ENCODE measurements around the gene MAGEL2. TPM values are rescaled to one million over a fixed set of nuclear protein-coding genes. Genes with fewer than 3 reads are reported as not detected.

Gene MAGEL2
- polyA plus RNA-seq, 1 of the 3 experiments (the other 2 are of a cell fraction), result 0.03 TPM

Other genes starting within 250 kb of the MAGEL2 start
- gene GOLGA6L2, start 200.6 kb downstream of the MAGEL2 start, polyA plus RNA-seq (2012; rRNA removed), result not detected in 2 replicates
- 4.7 and 8.5 TPM in 2 replicates for gene MKRN3, start 82.2 kb downstream of the MAGEL2 start, polyA plus RNA-seq (2012; rRNA removed)
- gene NDN, start 39.4 kb upstream of the MAGEL2 start, polyA plus RNA-seq (2012; rRNA removed), result 23.3 and 31.6 TPM in 2 replicates